MCF 10A (cell line): Measurements from ENCODE around the gene BEST1. TPM values are rescaled to one million over a fixed set of nuclear protein-coding genes. Genes with fewer than 3 reads are reported as not detected.
"Not testable (repeated sequence)": the region's sequence is repeated elsewhere in the genome, so short reads cannot be mapped to it uniquely, and the experiment has no call there.

Experiments
- BruUV-seq: library from RNA; stranded (reverse); fragments of 400-500 nt; replicated peaks from 2 replicates; lab custom pipeline; 2021; lab: Mats Ljungman, UMichigan
- CTCF ChIA-PET: fragments of 300-600 bp; sonication (Branson Sonifier 250); formaldehyde crosslinking; extraction: SDS; loops from one replicate; lab custom pipeline; 2021; ENCODE audit warnings: antibody characterized with exemption, inconsistent platforms; lab: Yijun Ruan, JAX
- POLR2A ChIA-PET: fragments of 300-600, 350-650 bp; sonication (Branson Sonifier 250); formaldehyde crosslinking; extraction: SDS; loops from one replicate; lab custom pipeline; 2020; ENCODE audit warnings: antibody characterized with exemption, inconsistent platforms; lab: Yijun Ruan, JAX
- DNase-seq: peaks from one replicate; pipeline ENCODE4 v3.0.0-alpha.2; 2018; ENCODE audit not compliant: unreplicated experiment
- H3K27ac Mint-ChIP-seq: one replicate; pipeline ENCODE4 v1.8.0; 2022; ENCODE audit warnings: mild to moderate bottlenecking, low read depth, mixed read lengths; ENCODE audit not compliant: unreplicated experiment
- H3K27me3 Mint-ChIP-seq: one replicate; pipeline ENCODE4 v1.8.0; 2022; ENCODE audit warnings: mixed read lengths; ENCODE audit not compliant: insufficient read depth, unreplicated experiment
- H3K36me3 Mint-ChIP-seq: one replicate; pipeline ENCODE4 v1.8.0; 2022; ENCODE audit warnings: mild to moderate bottlenecking, moderate library complexity, mixed read lengths; ENCODE audit not compliant: insufficient read depth, unreplicated experiment
- H3K4me1 Mint-ChIP-seq: one replicate; pipeline ENCODE4 v1.8.0; 2022; ENCODE audit warnings: mixed read lengths; ENCODE audit not compliant: insufficient read depth, unreplicated experiment
- H3K4me3 Mint-ChIP-seq: one replicate; pipeline ENCODE4 v1.8.0; 2022; ENCODE audit warnings: mild to moderate bottlenecking, moderate library complexity, mixed read lengths; ENCODE audit not compliant: unreplicated experiment
- H3K9me3 Mint-ChIP-seq: one replicate; pipeline ENCODE4 v1.8.0; 2022; ENCODE audit warnings: mixed read lengths; ENCODE audit not compliant: unreplicated experiment
- intact Hi-C: fragments of 100-400 bp; cut with micrococcal nuclease; formaldehyde crosslinking; loops from 2 replicates; pipeline ENCODE4 v1.14.1; 2022
- total RNA-seq: library from RNA; stranded (reverse); gene quantifications from 2 replicates; pipeline ENCODE4 v1.2.3, GENCODE V29; 2022
- TF ChIP-seq, protein P1 (sequence below): fragments of 200-600 bp; IDR thresholded peaks from one replicate; pipeline ENCODE4 v1.8.0; 2022; ENCODE audit warnings: antibody characterized with exemption, mild to moderate bottlenecking; ENCODE audit not compliant: unreplicated experiment

The BEST1 gene
- total RNA-seq, 1 experiment from 2014 or later = 2.5 TPM

DNA sequence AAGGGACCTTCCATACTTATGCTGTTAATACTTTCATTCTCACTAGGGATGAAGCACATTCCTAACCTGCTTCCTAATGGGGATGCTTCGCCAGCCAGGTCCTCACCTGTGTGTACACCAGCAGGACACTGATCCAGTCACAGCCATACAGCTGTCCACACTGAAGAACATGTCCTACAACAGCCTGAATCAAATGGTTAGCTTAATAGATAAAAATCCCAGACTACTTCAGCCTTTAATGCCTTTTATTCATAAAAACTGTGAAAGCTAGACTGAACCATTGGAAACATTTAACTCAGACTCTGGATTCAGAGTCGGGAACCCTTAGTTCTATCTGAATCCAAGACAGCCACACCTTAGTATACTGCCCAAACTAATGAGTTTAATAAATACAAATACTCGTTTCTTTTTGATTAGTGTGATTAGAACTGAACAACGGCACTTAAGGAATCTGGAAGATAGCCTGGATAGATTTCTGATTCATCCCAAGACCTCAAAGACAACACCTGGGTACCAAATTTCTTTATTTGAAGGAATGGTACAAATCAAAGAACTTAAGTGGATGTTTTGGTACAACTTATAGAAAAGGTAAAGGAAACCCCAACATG lies 14.0 kb downstream of the BEST1 start:
- no peak for DNase-seq
- H3K9me3 Mint-ChIP-seq = no peaks in the 10 kb centered on the region
- ChIA-PET POLR2A (interaction anchor here (1.2 to 27.4 kb wide), 9 partner anchors 7 to 877 kb away, joined by 3 to 1703 read pairs (median 17); partner anchors contain the start of gene BEST1), CTCF (interaction anchor here (0.6 to 3.4 kb wide), 5 partner anchors 12 to 96 kb away, joined by 3 to 14 read pairs (median 4); no protein-coding TSS in a partner anchor)
- peak overlapping the region; percentile 90 for H3K4me3 Mint-ChIP-seq
- peaks cover 47% of the 10 kb centered on the region for H3K4me1 Mint-ChIP-seq
- H3K27me3 Mint-ChIP-seq = no peaks in the 10 kb centered on the region
- intact Hi-C loops = loop anchor here (5.0 kb wide), 1 partner anchor 67 kb away; no protein-coding TSS in a partner anchor
- TF ChIP-seq, protein P1, sequence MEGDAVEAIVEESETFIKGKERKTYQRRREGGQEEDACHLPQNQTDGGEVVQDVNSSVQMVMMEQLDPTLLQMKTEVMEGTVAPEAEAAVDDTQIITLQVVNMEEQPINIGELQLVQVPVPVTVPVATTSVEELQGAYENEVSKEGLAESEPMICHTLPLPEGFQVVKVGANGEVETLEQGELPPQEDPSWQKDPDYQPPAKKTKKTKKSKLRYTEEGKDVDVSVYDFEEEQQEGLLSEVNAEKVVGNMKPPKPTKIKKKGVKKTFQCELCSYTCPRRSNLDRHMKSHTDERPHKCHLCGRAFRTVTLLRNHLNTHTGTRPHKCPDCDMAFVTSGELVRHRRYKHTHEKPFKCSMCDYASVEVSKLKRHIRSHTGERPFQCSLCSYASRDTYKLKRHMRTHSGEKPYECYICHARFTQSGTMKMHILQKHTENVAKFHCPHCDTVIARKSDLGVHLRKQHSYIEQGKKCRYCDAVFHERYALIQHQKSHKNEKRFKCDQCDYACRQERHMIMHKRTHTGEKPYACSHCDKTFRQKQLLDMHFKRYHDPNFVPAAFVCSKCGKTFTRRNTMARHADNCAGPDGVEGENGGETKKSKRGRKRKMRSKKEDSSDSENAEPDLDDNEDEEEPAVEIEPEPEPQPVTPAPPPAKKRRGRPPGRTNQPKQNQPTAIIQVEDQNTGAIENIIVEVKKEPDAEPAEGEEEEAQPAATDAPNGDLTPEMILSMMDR = no peak
- peak overlapping the region; percentile 97 for H3K27ac Mint-ChIP-seq
- no TSS peak for BruUV-seq
- H3K36me3 Mint-ChIP-seq = peaks cover 78% of the 10 kb centered on the region

DNA sequence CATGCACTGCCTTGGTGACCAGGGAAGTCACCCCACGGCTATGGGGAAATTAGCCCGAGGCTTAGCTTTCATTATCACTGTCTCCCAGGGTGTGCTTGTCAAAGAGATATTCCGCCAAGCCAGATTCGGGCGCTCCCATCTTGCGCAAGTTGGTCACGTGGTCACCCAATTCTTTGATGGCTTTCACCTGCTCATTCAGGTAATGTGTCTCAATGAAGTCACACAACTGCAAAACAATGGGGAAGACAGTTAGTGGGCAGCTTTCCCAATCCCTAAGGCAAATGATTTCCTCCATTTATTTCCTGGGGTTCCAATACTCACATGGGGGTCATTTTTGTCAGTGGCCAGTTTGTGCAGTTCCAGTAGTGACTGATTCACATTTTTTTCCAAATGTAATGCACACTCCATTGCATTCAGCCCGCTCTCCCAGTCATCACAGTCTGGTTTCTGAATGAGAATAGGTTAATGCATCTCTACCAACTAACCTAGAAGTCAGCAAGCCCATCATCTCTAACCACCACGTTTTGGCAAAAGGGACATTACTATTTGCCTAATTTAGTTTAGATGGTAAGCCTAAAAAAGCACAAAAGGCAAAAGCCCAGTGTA lies 14.6 kb downstream of the BEST1 start:
- not testable (repeated sequence) for H3K9me3 Mint-ChIP-seq, H3K27me3 Mint-ChIP-seq
- H3K4me1 Mint-ChIP-seq = peaks cover 50% of the 10 kb centered on the region
- DNase-seq = peak; percentile 43
- POLR2A ChIA-PET = interaction anchor here (0.9 to 27.4 kb wide), 9 partner anchors 6 to 877 kb away, joined by 3 to 1703 read pairs (median 17); partner anchors contain the start of gene BEST1
- CTCF ChIA-PET = interaction anchor here (0.6 to 3.4 kb wide), 5 partner anchors 13 to 169 kb away, joined by 3 to 14 read pairs (median 4); no protein-coding TSS in a partner anchor
- peak overlapping the region; percentile 90 for H3K4me3 Mint-ChIP-seq
- TSS peak; percentile 58 for BruUV-seq
- intact Hi-C loops = loop anchor here (5.0 kb wide), 1 partner anchor 67 kb away; no protein-coding TSS in a partner anchor
- H3K36me3 Mint-ChIP-seq = peaks cover 76% of the 10 kb centered on the region
- H3K27ac Mint-ChIP-seq = peak overlapping the region; percentile 97

DNA sequence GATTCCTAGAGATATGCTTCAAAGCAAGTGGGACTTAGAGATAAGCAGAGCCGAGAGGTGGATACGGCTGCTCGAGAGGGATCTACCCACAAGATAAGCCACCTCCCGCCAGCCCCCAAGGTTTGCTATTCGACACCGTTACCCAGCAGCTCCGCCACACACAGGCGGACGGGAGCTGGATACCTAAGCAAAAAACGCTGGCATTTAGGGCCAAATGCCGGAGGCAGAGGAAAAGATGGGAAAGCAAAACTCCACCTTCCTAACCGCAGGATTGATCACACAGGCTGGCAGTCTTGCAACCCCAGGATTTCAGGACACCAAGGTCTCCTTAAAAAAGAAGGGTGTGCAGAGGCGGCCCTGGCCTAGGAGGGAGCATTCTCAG lies 16.6 kb downstream of the BEST1 start:
- intact Hi-C loops = loop anchor here (1.0 kb wide), 3 partner anchors 59 to 88 kb away; no protein-coding TSS in a partner anchor
- peaks cover 63% of the 10 kb centered on the region for H3K36me3 Mint-ChIP-seq
- no peaks in the 10 kb centered on the region for H3K9me3 Mint-ChIP-seq
- DNase-seq = peak; percentile 64
- peak overlapping the region; percentile 90 for H3K4me3 Mint-ChIP-seq
- H3K4me1 Mint-ChIP-seq = peaks cover 59% of the 10 kb centered on the region
- TF ChIP-seq, protein P1 = no peak
- POLR2A ChIA-PET = interaction anchor here (1.0 to 27.4 kb wide), 13 partner anchors 10 to 174 kb away, joined by 3 to 1703 read pairs (median 11); partner anchors contain the start of genes FEN1 and TMEM258
- CTCF ChIA-PET = interaction anchor here (1.7 to 3.2 kb wide), 2 partner anchors 46 to 58 kb away, joined by 3 to 16 read pairs; no protein-coding TSS in a partner anchor
- no TSS peak for BruUV-seq
- no peaks in the 10 kb centered on the region for H3K27me3 Mint-ChIP-seq
- peak overlapping the region; percentile 97 for H3K27ac Mint-ChIP-seq

DNA sequence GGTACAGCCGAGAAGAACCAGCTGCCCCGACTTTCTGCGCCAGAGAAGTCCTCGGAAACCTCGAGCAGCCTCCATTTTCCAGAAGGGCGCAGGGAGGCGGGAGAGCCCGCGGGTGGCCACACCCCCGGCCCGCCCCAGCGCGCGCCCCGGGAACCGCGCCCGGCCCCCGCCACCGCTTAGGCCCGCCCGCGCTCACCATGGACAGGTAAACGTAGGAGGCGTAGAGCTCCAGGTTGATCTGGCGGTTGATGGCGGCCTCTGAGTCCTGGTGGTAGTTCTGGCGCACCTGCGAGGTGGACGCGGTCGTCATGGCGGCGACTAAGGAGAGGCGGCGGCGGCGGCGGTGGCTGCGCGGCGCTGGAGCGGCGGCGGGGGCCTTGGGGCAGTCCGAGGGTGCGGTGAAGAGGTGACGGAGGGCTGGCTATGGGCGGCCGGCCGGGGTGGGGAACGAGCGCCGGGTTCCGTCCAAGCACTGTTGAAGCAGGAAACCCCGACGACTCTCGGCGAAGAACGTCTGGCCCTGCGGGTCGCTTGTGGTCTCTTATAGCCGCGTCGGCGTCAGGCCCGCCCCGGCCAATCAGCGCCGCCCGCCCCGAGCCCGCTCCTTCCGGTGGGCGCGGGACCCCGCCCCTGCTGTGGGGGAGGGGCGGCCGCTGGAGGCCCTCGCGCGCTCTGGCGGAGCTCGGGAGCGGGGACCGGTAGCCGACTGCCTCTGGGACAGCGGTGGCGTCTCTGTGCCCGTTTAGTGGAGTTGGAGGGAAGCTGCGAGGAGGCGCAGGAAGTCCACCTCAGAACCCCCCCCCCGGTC lies 17.2 kb downstream of the BEST1 start, which contains the start of gene FTH1:
Gene FTH1, minus strand, starts transcription at position 519 of the 808 bp plus-strand sequence. Its CDS starts 209 bp downstream, at position 310.
- Mint-ChIP-seq H3K36me3 (peaks cover 60% of the 10 kb centered on the region), H3K4me3 (peak within 1 kb of the TSS; percentile 90)

More for the DNA sequence above, 17.2 kb downstream of the BEST1 start, which contains the start of gene FTH1:
- BruUV-seq = no TSS peak
- Mint-ChIP-seq H3K9me3 (no peaks in the 10 kb centered on the region), H3K27me3 (no peaks in the 10 kb centered on the region), H3K4me1 (peaks cover 58% of the 10 kb centered on the region), H3K27ac (peak within 1 kb of the TSS; percentile 97)
- ChIA-PET POLR2A (interaction anchor here (0.6 to 27.4 kb wide), 22 partner anchors 6 to 624 kb away, joined by 3 to 1703 read pairs (median 6); partner anchors contain the start of genes FEN1, TMEM258 and TUT1), CTCF (interaction anchor here (1.4 to 3.3 kb wide), 5 partner anchors 45 to 84 kb away, joined by 3 to 16 read pairs (median 5); no protein-coding TSS in a partner anchor)
- TF ChIP-seq, protein P1 = no peak
- DNase-seq = peak; percentile 90
- intact Hi-C loops = loop anchor here (1.0 kb wide), 3 partner anchors 58 to 87 kb away; no protein-coding TSS in a partner anchor
